IPS DF 6.9 (cell line): ENCODE results near the gene BID.
A peak's percentile ranks its signal among the peaks of the same experiment; 100 is the strongest.

ENCODE experiments used
- DNase-seq: peaks from one replicate; pipeline ENCODE4 v3.0.0-alpha.2; 2013; ENCODE audit warnings: low read depth, low spot score
- H3K27ac ChIP-seq: one replicate; pipeline ENCODE4 v1.5.1; 2013; ENCODE audit warnings: low read length, control low read depth
- H3K27me3 ChIP-seq: 2 replicates; pipeline ENCODE4 v1.6.1; 2013; ENCODE audit warnings: mild to moderate bottlenecking, low read length; ENCODE audit not compliant: control insufficient read depth, insufficient read depth
- H3K36me3 ChIP-seq: 2 replicates; pipeline ENCODE4 v1.6.1; 2013; ENCODE audit warnings: low read length; ENCODE audit not compliant: control insufficient read depth, insufficient read depth
- H3K4me1 ChIP-seq: 2 replicates; pipeline ENCODE4 v1.6.1; 2013; ENCODE audit warnings: low read length; ENCODE audit not compliant: control insufficient read depth, insufficient read depth
- H3K4me3 ChIP-seq: 2 replicates; pipeline ENCODE4 v1.5.1; 2013; ENCODE audit warnings: mild to moderate bottlenecking, low read length
- H3K9me3 ChIP-seq: 2 replicates; pipeline ENCODE4 v1.6.1; 2013; ENCODE audit warnings: low read length, inconsistent platforms; ENCODE audit not compliant: control insufficient read depth, insufficient read depth
- WGBS: extraction: QIAGEN DNeasy Blood & Tissue Kit; methylation state at CpG from one replicate; pipeline ENCODE4 v1.1.7; 2013; ENCODE audit warnings: mixed read lengths, missing lambda C conversion rate; ENCODE audit not compliant: insufficient read length, insufficient coverage; 5-methylcytosine and 5-hydroxymethylcytosine counted together

Gene BID

DNA sequence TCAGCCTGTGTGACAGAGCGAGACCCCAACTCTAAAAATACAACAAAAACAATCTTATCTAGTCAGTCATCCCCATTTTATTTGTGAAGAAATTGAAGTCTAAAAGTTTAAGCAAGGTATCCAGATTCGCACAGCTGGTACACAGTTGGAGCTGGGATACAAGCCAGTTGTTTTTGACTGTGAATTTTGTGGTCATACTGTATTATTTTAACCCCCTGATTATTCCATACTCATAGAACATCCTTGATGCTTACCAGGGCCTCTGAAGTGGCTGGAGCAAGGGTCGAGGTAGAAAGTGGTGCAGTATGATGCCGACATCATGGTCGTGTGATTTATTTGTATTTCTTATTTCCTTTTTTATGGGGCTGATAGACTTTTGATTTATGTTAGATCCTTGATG, 50.0 kb downstream of the BID start:
- Histone ChIP-seq H3K4me1 (no peaks in the 10 kb centered on the region), H3K36me3 (0 out of 2 replicates have a peak, but pooled peaks cover 3% of the 10 kb centered on the region), H3K9me3 (no peaks in the 10 kb centered on the region), H3K27me3 (no peaks in the 10 kb centered on the region), H3K27ac (no peak overlapping the region), H3K4me3 (no peak overlapping the region)
- WGBS = no CpG with 5 or more reads among the region's 5 CpGs
- no peak for DNase-seq

DNA sequence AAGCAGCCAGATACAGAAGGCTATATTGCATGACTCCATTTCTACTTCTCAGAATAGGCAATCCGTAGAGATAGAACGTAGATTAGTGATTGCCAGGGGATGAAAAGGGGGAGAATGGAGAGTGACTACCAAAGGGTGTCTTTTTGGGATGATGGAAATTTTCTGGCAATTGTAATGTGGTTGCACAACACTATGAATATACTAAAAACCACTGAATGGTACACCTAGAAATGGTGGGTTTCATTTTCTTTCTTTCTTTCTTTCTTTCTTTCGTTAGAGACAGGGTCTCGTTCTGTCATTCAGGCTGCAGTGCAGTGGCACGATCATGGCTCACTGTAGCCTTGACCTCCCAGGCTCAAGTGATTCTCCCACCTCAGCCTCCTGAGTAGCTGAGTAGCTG, 54.4 kb downstream of the BID start:
- Histone ChIP-seq H3K9me3 (no peaks in the 10 kb centered on the region), H3K27me3 (no peaks in the 10 kb centered on the region)
- no CpG with 5 or more reads among the region's 5 CpGs for WGBS

DNA sequence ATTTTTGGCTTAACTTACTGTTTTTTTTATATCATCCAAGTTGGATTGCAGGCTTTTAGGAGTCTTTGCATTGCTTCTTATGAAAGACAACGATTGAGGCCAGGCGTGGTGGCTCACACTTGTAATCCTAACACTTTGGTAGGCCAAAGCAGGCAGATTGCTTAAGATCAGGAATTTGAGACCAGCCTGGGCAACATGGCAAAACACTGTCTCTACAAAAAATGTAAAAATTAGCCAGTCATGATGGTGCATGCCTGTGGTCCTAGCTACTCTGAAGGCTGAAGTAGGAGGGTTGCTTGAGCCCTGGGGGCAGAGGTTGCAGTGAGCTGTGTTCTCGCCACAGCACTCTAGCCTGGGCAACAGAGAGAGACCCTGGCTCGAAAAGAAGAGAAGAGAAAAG, 56.6 kb downstream of the BID start:
- Histone ChIP-seq H3K27me3 (no peaks in the 10 kb centered on the region), H3K9me3 (no peaks in the 10 kb centered on the region), H3K4me1 (no peaks in the 10 kb centered on the region), H3K27ac (no peak overlapping the region), H3K36me3 (no peaks in the 10 kb centered on the region), H3K4me3 (no peak overlapping the region)
- DNase-seq = no peak
- no CpG with 5 or more reads among the region's 4 CpGs for WGBS

More for the DNA sequence above, 54.4 kb downstream of the BID start:
- no peak overlapping the region for H3K27ac ChIP-seq
- no peaks in the 10 kb centered on the region for H3K36me3 ChIP-seq
- DNase-seq = no peak
- no peak overlapping the region for H3K4me3 ChIP-seq
- no peaks in the 10 kb centered on the region for H3K4me1 ChIP-seq

DNA sequence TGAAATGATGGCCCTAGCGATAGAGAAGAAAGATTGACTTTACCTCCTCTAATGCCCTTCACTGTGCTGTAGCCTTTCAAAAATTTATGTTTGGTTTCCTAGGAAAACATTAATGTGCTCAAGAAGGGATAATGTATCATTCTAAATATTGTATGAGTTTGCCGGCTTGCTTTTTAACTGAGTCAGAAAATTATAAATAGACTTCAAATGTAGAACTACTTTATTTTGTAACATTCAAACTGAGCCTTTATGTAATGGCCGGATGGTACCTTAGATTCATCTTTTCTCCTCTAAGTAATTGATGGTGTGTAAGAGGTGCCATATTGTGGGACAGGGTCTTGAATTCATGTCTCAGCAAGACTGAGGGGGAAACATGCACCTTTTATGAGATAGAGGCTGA, 57.7 kb downstream of the BID start:
- H3K27me3 ChIP-seq = no peaks in the 10 kb centered on the region
- no peaks in the 10 kb centered on the region for H3K36me3 ChIP-seq
- no peak overlapping the region for H3K4me3 ChIP-seq
- no peaks in the 10 kb centered on the region for H3K4me1 ChIP-seq
- no CpG with 5 or more reads among the region's 3 CpGs for WGBS
- DNase-seq = no peak
- no peak overlapping the region for H3K27ac ChIP-seq
- no peaks in the 10 kb centered on the region for H3K9me3 ChIP-seq

DNA sequence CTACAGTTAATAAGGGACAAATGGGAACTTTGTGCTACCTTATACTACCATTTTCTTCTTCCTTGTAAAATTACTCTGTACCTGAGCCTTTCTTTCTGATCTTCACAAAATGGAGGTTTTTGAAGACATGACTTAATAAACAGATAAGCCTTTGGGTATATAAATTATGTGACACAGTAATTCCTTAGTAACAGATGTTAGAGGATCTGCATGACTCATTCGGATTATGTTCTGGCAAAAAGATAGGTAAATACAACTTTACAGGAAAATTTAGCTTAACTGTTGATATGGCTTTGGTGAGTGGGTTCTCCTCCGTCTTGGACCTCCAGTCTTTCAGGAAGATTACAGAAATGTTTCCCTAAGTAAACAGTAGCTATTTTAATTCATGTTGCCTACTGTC, 61.8 kb downstream of the BID start:
- Histone ChIP-seq H3K4me3 (no peak overlapping the region), H3K36me3 (no peaks in the 10 kb centered on the region), H3K27ac (no peak overlapping the region), H3K27me3 (no peaks in the 10 kb centered on the region), H3K9me3 (no peaks in the 10 kb centered on the region), H3K4me1 (no peaks in the 10 kb centered on the region; the same call in 1 of the 2 replicates)
- WGBS = no CpG with 5 or more reads among the region's 2 CpGs
- DNase-seq = no peak

- H3K4me3 ChIP-seq = no peak overlapping the region
- H3K4me1 ChIP-seq = no peaks in the 10 kb centered on the region; the same call in 1 of the 2 replicates
- DNase-seq = no peak
- no peaks in the 10 kb centered on the region for H3K36me3 ChIP-seq
- no peaks in the 10 kb centered on the region for H3K27me3 ChIP-seq
- WGBS = no CpG with 5 or more reads among the region's 5 CpGs
- H3K9me3 ChIP-seq = no peaks in the 10 kb centered on the region
- no peak overlapping the region for H3K27ac ChIP-seq
These were observed 64.2 kb downstream of the BID start for GRCh38 chr22:17710023-17710422.

- no peak overlapping the region for H3K4me3 ChIP-seq
- H3K27me3 ChIP-seq = no peaks in the 10 kb centered on the region
These were observed 66.7 kb downstream of the BID start for GRCh38 chr22:17707526-17707925.

DNA sequence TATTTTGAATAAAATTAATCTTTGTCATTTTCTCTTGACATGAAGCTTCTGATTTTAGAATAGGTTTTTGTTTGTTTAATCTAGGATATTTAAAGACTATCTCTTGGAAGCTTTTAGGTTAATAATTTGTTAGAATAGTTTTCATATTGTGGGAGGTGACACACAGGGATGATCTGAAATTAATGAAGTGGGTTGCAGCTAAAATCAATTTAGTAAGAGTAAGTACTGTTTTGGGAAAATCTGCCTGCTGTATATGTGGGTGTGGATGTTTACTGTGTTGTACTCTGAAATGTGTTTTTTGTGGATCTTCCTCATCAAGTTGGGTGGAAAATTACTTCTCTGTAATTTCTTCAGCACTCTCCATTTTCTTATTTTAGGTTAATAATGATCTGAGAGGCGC, 67.3 kb downstream of the BID start:
- Histone ChIP-seq H3K27me3 (no peaks in the 10 kb centered on the region), H3K27ac (no peak overlapping the region), H3K4me1 (no peaks in the 10 kb centered on the region; the same call in 1 of the 2 replicates), H3K36me3 (no peaks in the 10 kb centered on the region), H3K4me3 (no peak overlapping the region), H3K9me3 (no peaks in the 10 kb centered on the region)
- no peak for DNase-seq
- no CpG with 5 or more reads among the region's 1 CpG for WGBS

More at GRCh38 chr22:17707526-17707925, 66.7 kb downstream of the BID start:
- WGBS = no CpG with 5 or more reads among the region's 3 CpGs
- Histone ChIP-seq H3K36me3 (no peaks in the 10 kb centered on the region), H3K27ac (no peak overlapping the region), H3K9me3 (no peaks in the 10 kb centered on the region), H3K4me1 (no peaks in the 10 kb centered on the region; the same call in 1 of the 2 replicates)
- no peak for DNase-seq

- no peaks in the 10 kb centered on the region for H3K27me3 ChIP-seq
- DNase-seq = peak; percentile 13
- no peaks in the 10 kb centered on the region for H3K36me3 ChIP-seq
- no peak overlapping the region for H3K4me3 ChIP-seq
- no peaks in the 10 kb centered on the region for H3K9me3 ChIP-seq
- H3K27ac ChIP-seq = no peak overlapping the region
- no peaks in the 10 kb centered on the region; the same call in 1 of the 2 replicates for H3K4me1 ChIP-seq
- no CpG with 5 or more reads among the region's 9 CpGs for WGBS
These were observed 68.0 kb downstream of the BID start for GRCh38 chr22:17705951-17706900.

DNA sequence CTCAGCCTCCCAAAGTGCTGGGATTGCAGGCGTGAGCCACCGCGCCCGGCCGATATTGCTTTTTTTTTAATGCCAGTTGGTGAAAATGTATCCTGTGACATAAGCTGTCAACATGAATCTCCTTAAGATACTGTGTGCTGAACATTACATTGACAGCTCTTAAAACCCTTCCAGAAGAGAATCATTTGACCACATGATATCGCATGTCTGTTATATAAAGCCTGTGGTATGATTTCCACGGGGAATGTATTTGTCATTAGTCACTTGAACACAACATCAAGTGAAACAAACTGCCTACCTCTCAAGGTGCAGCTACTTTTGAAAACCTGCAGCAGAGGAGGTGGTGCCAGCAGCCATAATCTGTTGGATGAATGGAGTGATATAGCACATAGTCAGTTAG, 68.7 kb downstream of the BID start:
- no peaks in the 10 kb centered on the region for H3K36me3 ChIP-seq
- no peaks in the 10 kb centered on the region for H3K27me3 ChIP-seq
- no peaks in the 10 kb centered on the region for H3K9me3 ChIP-seq
- H3K4me3 ChIP-seq = no peak overlapping the region
- H3K27ac ChIP-seq = no peak overlapping the region
- H3K4me1 ChIP-seq = no peaks in the 10 kb centered on the region
- no peak for DNase-seq
- WGBS = no CpG with 5 or more reads among the region's 7 CpGs

DNA sequence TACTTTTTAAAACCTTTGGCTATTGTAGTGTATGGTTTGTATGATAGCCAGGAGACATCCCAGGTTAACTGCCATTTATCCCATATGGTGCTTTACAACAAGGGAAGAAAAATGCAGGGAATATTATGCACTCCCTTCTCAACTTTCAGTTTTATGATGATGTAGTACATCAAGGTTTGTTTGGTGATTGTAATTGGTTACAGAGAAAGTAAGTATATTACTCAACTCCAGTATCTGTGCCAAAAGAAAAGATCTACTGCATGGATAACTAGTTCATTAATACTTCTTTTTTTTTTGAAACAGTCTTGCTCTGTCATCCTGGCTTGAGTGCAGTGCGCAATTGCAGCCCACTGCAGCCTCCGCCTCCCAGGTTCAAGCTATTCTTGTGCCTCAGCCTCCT, 70.5 kb downstream of the BID start:
- H3K27me3 ChIP-seq = no peaks in the 10 kb centered on the region
- DNase-seq = no peak
- H3K9me3 ChIP-seq = no peaks in the 10 kb centered on the region
- H3K4me3 ChIP-seq = no peak overlapping the region
- H3K36me3 ChIP-seq = no peaks in the 10 kb centered on the region
- peaks cover 4% of the 10 kb centered on the region for H3K4me1 ChIP-seq
- no CpG with 5 or more reads among the region's 2 CpGs for WGBS
- no peak overlapping the region for H3K27ac ChIP-seq
